ENCODE measurements around the gene IGF1.

The IGF1 gene

GRCh38 chr12:102426599-102427542 lies 53.5 kb downstream of the IGF1 start:
- H3K4me3 ChIP-seq (ENCODE audit: control insufficient read depth, low read depth, low read length) = no peak overlapping the region
- no peak for DNase-seq (ENCODE audit: low read depth)
- no peak for TF ChIP-seq CTCF (IDR thresholded peaks at IDR 0.05; ENCODE audit: control insufficient read depth, insufficient read depth, low read depth, low read length, missing control alignments)

- no peak for DNase-seq (ENCODE audit: low read depth)
- H3K4me3 ChIP-seq (ENCODE audit: control insufficient read depth, low read depth, low read length) = no peak overlapping the region
- TF ChIP-seq CTCF (IDR thresholded peaks at IDR 0.05; ENCODE audit: control insufficient read depth, insufficient read depth, low read depth, low read length, missing control alignments) = no peak
Measured at GRCh38 chr12:102425109-102426039, 55.0 kb downstream of the IGF1 start.

- no peak for DNase-seq (ENCODE audit: low read depth)
- TF ChIP-seq CTCF (IDR thresholded peaks at IDR 0.05; ENCODE audit: control insufficient read depth, insufficient read depth, low read depth, low read length, missing control alignments) = no peak
Measured at GRCh38 chr12:102423462-102423861, 56.9 kb downstream of the IGF1 start.

DNA sequence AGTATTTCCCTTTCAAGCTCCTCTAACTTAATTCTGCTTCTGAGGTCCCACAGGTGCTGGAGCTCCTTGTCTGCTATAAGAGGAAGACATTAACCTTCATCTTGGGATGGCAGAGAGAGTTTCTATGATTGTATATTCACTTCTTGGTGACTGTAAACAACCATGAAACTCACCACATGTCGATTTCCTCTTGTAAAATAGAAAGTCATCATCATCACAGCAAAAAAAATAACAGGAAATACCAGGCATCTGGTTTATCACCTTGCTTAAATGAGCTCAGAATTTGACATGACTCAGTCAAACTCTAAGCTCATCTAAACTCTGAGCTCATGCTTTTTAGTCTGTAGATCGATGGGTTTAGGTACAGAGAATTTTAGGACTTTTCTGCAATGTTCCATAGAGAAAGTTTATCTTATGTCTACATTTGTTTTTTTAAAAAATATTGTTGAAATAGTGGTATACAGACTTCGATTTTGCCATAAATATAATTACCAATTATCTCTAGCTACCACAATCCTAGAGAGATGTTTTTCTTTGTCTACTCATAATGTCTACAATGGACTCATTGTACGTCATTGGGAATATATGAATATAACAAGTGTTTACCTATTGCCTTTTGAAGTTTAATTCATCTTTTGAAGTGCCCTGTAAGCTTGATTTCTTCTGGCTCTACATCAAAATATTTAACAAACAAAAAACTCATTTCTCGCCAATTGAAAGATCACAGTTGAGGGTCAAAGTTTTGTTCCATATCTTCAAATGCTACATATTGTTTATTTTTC lies 58.4 kb downstream of the IGF1 start:
- no peak overlapping the region for H3K4me3 ChIP-seq (ENCODE audit: control insufficient read depth, low read depth, low read length)
- no peak for TF ChIP-seq CTCF (IDR thresholded peaks at IDR 0.05; ENCODE audit: control insufficient read depth, insufficient read depth, low read depth, low read length, missing control alignments)
- DNase-seq (ENCODE audit: low read depth) = no peak

More at GRCh38 chr12:102423462-102423861, 56.9 kb downstream of the IGF1 start:
- H3K4me3 ChIP-seq (ENCODE audit: control insufficient read depth, low read depth, low read length) = no peak overlapping the region

DNA sequence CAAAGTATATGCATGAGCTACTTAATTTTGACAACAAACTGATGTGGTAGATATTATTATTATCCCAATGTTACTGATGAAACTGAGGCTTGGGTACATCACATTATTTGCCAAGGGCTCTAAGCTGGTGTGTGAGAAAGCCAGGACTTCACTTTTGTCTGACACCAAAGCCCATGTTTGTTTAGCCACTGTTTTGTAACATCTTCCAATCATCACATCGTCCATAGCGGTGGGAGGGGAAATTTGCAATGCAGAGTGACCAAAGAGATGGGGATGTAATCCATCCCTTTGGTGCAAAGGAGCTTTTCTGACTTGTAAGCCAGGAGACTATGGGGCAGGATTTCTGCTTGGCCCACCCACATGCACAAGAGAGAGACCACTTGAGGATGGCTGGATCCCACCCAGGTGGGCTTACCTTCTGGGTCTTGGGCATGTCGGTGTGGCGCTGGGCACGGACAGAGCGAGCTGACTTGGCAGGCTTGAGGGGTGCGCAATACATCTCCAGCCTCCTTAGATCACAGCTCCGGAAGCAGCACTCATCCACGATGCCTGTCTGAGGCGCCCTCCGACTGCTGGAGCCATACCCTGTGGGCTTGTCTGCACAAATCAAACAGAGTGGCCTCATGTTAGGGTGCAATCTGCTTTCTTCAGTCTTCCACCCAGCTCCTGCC lies 61.1 kb downstream of the IGF1 start:
- no peak for DNase-seq (ENCODE audit: low read depth)
- TF ChIP-seq CTCF (IDR thresholded peaks at IDR 0.05; ENCODE audit: control insufficient read depth, insufficient read depth, low read depth, low read length, missing control alignments) = no peak
- no peak overlapping the region for H3K4me3 ChIP-seq (ENCODE audit: control insufficient read depth, low read depth, low read length)
